Measurements from ENCODE around the gene OPTC.

DNA sequence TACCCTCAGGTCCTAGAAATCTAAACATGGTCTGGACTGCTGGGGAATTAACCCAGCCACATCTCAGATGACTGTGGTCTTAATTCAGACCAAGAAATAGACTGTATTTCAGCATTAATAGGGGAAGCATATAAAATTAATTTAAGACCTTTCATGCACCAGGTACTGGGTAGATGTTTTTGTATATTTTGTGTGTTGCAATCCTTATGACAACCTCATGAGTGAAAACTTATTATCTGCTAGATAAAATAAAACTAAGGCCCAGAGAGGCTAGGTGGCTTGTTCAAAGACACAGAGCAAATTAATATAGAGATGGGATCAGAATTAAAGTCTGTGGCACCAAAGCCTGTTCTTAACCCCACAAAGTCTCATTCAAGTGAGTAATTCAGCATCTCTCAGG, 40.1 kb downstream of the OPTC start:
- no peak for TF ChIP-seq POLR2A (IDR thresholded peaks at IDR 0.05; ENCODE audit: low read depth, low read length)
- TF ChIP-seq POLR2AphosphoS5 (IDR thresholded peaks at IDR 0.05; ENCODE audit: low read depth, low read length): no peak
